Gastroesophageal sphincter (tissue), 3 donors: Measurements from ENCODE around the gene NUP50.

Source experiments
- POLR2A ChIP-seq, 2 donors: fragments of 450-650 bp; IDR thresholded peaks; one replicate each; pipeline ENCODE4 v1.6.1; 2017; ENCODE audit warnings: antibody characterized with exemption in 2 of 2, mild to moderate bottlenecking in 2 of 2, moderate library complexity in 1 of 2
- TF ChIP-seq, protein P1 (sequence below), 4 experiments: fragments of 200-600 bp in 2 of 4; fragments of 450-650 bp in 2 of 4; sonication (generic) in 1 of 4; IDR thresholded peaks; one replicate each; pipeline ENCODE4 v1.5.1; 2017 to 2019; ENCODE audit warnings: antibody characterized with exemption in 4 of 4, mild to moderate bottlenecking in 2 of 4, moderate library complexity in 2 of 4

DNA sequence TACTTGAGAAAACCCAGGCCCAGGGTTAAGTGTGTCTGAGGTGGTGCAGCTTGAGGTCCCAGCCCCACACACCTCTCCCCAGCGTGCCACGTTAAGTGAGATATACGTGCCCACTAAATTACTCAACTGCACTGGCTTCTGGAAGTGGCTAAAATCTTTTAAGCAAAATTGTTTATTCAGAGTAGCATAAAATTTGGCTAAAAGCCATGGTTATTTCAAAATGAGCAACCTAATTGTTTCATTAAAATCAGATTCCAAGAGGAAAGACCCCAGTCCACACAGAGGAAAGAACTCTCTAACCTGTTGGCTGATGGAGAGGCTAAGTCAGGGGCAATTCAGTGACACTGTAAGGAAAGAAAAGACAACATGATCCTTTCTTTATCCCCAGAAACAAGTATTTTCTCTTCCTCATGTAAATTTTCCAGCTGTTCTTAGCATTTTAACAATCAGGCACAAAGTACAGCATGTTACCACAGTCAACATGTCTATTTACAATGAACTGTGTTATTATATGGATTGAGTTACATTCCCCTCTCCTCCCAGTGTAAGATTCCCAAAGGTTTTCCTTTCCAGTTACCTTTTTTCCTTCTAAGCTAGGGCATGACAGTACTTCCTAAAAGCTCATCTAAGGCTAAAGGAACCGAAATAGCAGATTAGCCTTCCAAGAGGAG lies 26.6 kb downstream of the NUP50 start:
- TF ChIP-seq, protein P1, sequence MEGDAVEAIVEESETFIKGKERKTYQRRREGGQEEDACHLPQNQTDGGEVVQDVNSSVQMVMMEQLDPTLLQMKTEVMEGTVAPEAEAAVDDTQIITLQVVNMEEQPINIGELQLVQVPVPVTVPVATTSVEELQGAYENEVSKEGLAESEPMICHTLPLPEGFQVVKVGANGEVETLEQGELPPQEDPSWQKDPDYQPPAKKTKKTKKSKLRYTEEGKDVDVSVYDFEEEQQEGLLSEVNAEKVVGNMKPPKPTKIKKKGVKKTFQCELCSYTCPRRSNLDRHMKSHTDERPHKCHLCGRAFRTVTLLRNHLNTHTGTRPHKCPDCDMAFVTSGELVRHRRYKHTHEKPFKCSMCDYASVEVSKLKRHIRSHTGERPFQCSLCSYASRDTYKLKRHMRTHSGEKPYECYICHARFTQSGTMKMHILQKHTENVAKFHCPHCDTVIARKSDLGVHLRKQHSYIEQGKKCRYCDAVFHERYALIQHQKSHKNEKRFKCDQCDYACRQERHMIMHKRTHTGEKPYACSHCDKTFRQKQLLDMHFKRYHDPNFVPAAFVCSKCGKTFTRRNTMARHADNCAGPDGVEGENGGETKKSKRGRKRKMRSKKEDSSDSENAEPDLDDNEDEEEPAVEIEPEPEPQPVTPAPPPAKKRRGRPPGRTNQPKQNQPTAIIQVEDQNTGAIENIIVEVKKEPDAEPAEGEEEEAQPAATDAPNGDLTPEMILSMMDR (IDR thresholded peaks at IDR 0.05) = no peak
- no peak for TF ChIP-seq POLR2A (IDR thresholded peaks at IDR 0.05)
